RWPE1 (cell line): ENCODE results near the gene CEP170.

Experiments
- CTCF ChIA-PET: fragments of 350-600 bp; sonication (Branson Sonifier 250); formaldehyde crosslinking; extraction: SDS; loops from one replicate; lab custom pipeline; 2021; lab: Yijun Ruan, JAX
- POLR2A ChIA-PET: fragments of 400-600 bp; formaldehyde crosslinking; extraction: SDS; loops from one replicate; lab custom pipeline; 2020; ENCODE audit warnings: antibody characterized with exemption; ENCODE audit not compliant: low non-redundant PET; lab: Yijun Ruan, JAX
- DNase-seq: peaks from one replicate; pipeline ENCODE4 v3.0.0; 2012; ENCODE audit warnings: low spot score
- H3K27ac ChIP-seq: fragments of 450-650 bp; 2 replicates; pipeline ENCODE4 v1.5.1; 2017
- CTCF ChIP-seq: fragments of 450-650 bp; conservative IDR thresholded peaks from 2 replicates; pipeline ENCODE4 v1.5.1; 2017; ENCODE audit warnings: low read depth, mild to moderate bottlenecking

Gene CEP170

GRCh38 chr1:243255791-243256512 is 871 bp upstream of the CEP170 start, which contains the start of gene SDCCAG8:
SDCCAG8 (plus strand) TSS chr1:243256041; CDS start chr1:243256174, 133 bp downstream.
- CTCF ChIA-PET, result interaction anchor here (0.6 kb wide), 2 partner anchors 10 to 190 kb away, joined by 3 to 4 read pairs; no protein-coding TSS in a partner anchor

GRCh38 chr1:243254233-243254926 is 701 bp downstream of the CEP170 start:
- H3K27ac ChIP-seq, result peak overlapping the region; percentile 98
- peak; percentile 60 for DNase-seq
- no peak for TF ChIP-seq CTCF
- CTCF ChIA-PET, result no interaction called here
- POLR2A ChIA-PET, result no interaction called here

More at GRCh38 chr1:243255791-243256512, 871 bp upstream of the CEP170 start, which contains the start of gene SDCCAG8:
- TF ChIP-seq CTCF, result no peak
- DNase-seq, result peak; percentile 92
- H3K27ac ChIP-seq, result peak within 1 kb of the TSS; percentile 98
- POLR2A ChIA-PET, result no interaction called here

- no peak for TF ChIP-seq CTCF
- CTCF ChIA-PET, result no interaction called here
- H3K27ac ChIP-seq, result peak overlapping the region; percentile 98
- POLR2A ChIA-PET, result no interaction called here
- DNase-seq, result no peak
Observed at GRCh38 chr1:243253926-243254232, 1.2 kb downstream of the CEP170 start.

GRCh38 chr1:243253211-243253925 is 1.7 kb downstream of the CEP170 start:
- ChIA-PET POLR2A (no interaction called here), CTCF (no interaction called here)
- TF ChIP-seq CTCF, result no peak
- H3K27ac ChIP-seq, result no peak overlapping the region
- no peak for DNase-seq

GRCh38 chr1:243251539-243251938 is 3.5 kb downstream of the CEP170 start:
- ChIA-PET CTCF (no interaction called here), POLR2A (no interaction called here)
- DNase-seq, result no peak
- H3K27ac ChIP-seq, result no peak overlapping the region
- TF ChIP-seq CTCF, result no peak

GRCh38 chr1:243250102-243250501 is 5.0 kb downstream of the CEP170 start:
- no peak for DNase-seq
- no peak for TF ChIP-seq CTCF
- ChIA-PET POLR2A (no interaction called here), CTCF (no interaction called here)
- H3K27ac ChIP-seq, result no peak overlapping the region
